Hepatocyte (in vitro differentiated cells): ENCODE measurements around the gene TSPEAR. TPM values are rescaled to one million over a fixed set of nuclear protein-coding genes. Genes with fewer than 3 reads are reported as not detected.

Experiments
- DNase-seq: peaks from one replicate; pipeline ENCODE4 v3.0.0-alpha.2; 2016; ENCODE audit warnings: low spot score
- H2AFZ ChIP-seq: fragments of 200-600 bp; sonication (generic); 2 replicates; pipeline ENCODE4 v1.6.0; 2016; ENCODE audit warnings: antibody characterized with exemption, mild to moderate bottlenecking
- H3K27ac ChIP-seq: fragments of 200-600 bp; sonication (generic); 2 replicates; pipeline ENCODE4 v1.5.1; 2016; ENCODE audit warnings: mild to moderate bottlenecking
- H3K27me3 ChIP-seq: fragments of 200-600 bp; sonication (generic); 2 replicates; pipeline ENCODE4 v1.6.1; 2016
- H3K36me3 ChIP-seq: fragments of 200-600 bp; sonication (generic); replicated peaks from 2 replicates; pipeline ENCODE4 v1.5.1; 2016; ENCODE audit warnings: low read depth; ENCODE audit not compliant: insufficient read depth
- H3K4me1 ChIP-seq: fragments of 200-600 bp; sonication (generic); 2 replicates; pipeline ENCODE4 v1.5.1; 2016; ENCODE audit warnings: mild to moderate bottlenecking, moderate library complexity; ENCODE audit not compliant: insufficient read depth
- H3K4me2 ChIP-seq: fragments of 200-600 bp; sonication (generic); 2 replicates; pipeline ENCODE4 v1.6.0; 2016
- H3K4me3 ChIP-seq: fragments of 200-600 bp; sonication (generic); 2 replicates; pipeline ENCODE4 v1.5.1; 2016; ENCODE audit warnings: mild to moderate bottlenecking
- H3K79me2 ChIP-seq: fragments of 200-600 bp; sonication (generic); 2 replicates; pipeline ENCODE4 v1.6.0; 2017; ENCODE audit warnings: mild to moderate bottlenecking
- H3K9me2 ChIP-seq: fragments of 200-600 bp; sonication (generic); replicated peaks from 2 replicates; pipeline ENCODE4 v1.6.0; 2017; ENCODE audit warnings: mild to moderate bottlenecking; ENCODE audit not compliant: insufficient read depth
- H3K9me3 ChIP-seq: fragments of 200-600 bp; sonication (generic); 2 replicates; pipeline ENCODE4 v1.5.1; 2016; ENCODE audit warnings: low read depth, mild to moderate bottlenecking
- H4K20me1 ChIP-seq: fragments of 200-600 bp; sonication (generic); 2 replicates; pipeline ENCODE4 v1.6.0; 2016; ENCODE audit warnings: mild to moderate bottlenecking; ENCODE audit not compliant: insufficient read depth, poor library complexity, severe bottlenecking
- EZH2 ChIP-seq: fragments of 200-600 bp; sonication (generic); IDR thresholded peaks from 2 replicates; pipeline ENCODE4 v1.6.1; 2016; ENCODE audit warnings: antibody characterized with exemption, mild to moderate bottlenecking, borderline replicate concordance
- EZH2phosphoT487 ChIP-seq: fragments of 200-600 bp; sonication (generic); IDR thresholded peaks from one replicate; pipeline ENCODE4 v1.6.1; 2018; ENCODE audit warnings: antibody characterized with exemption, mild to moderate bottlenecking, low read depth, moderate library complexity; ENCODE audit not compliant: unreplicated experiment, severe bottlenecking
- WGBS: methylation state at CpG from one replicate; pipeline ENCODE4 v1.1.6; 2016; ENCODE audit warnings: low lambda C conversion rate; ENCODE audit errors: missing lambda C conversion rate; 5-methylcytosine and 5-hydroxymethylcytosine counted together
- polyA plus RNA-seq: library from polyadenylated mRNA; unstranded; fragments of >200 nt; fragmentation: Nextera tagmentation; extraction: Ambion mirVana; gene quantifications from 2 replicates; pipeline ENCODE4 v1.2.1, GENCODE V29; 2016
- total RNA-seq: library from RNA; depleted of rRNA; stranded (reverse); fragments of >200 nt; gene quantifications from 2 replicates; pipeline ENCODE4 v1.2.3, GENCODE V29; 2014
- TF ChIP-seq, protein P1 (sequence below): fragments of 200-600 bp; sonication (generic); IDR thresholded peaks from 2 replicates; pipeline ENCODE4 v1.5.1; 2016; ENCODE audit warnings: antibody characterized with exemption, mild to moderate bottlenecking; ENCODE audit not compliant: poor library complexity

TSPEAR gene
- total and polyA plus RNA-seq, 2 experiments from 2014 or later = 0.35 TPM; not detected in 1

- WGBS = 98% methylated on average over 10 of the region's 10 CpGs
- H3K27me3 ChIP-seq = no peaks in the 10 kb centered on the region
- TF ChIP-seq, protein P1, sequence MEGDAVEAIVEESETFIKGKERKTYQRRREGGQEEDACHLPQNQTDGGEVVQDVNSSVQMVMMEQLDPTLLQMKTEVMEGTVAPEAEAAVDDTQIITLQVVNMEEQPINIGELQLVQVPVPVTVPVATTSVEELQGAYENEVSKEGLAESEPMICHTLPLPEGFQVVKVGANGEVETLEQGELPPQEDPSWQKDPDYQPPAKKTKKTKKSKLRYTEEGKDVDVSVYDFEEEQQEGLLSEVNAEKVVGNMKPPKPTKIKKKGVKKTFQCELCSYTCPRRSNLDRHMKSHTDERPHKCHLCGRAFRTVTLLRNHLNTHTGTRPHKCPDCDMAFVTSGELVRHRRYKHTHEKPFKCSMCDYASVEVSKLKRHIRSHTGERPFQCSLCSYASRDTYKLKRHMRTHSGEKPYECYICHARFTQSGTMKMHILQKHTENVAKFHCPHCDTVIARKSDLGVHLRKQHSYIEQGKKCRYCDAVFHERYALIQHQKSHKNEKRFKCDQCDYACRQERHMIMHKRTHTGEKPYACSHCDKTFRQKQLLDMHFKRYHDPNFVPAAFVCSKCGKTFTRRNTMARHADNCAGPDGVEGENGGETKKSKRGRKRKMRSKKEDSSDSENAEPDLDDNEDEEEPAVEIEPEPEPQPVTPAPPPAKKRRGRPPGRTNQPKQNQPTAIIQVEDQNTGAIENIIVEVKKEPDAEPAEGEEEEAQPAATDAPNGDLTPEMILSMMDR = no peak
- TF ChIP-seq EZH2phosphoT487 = no peak
- TF ChIP-seq EZH2 = no peak
- DNase-seq = no peak
- H3K9me3 ChIP-seq = no peaks in the 10 kb centered on the region
- H3K4me2 ChIP-seq = no peak overlapping the region
- H3K9me2 ChIP-seq = no peaks in the 10 kb centered on the region
- H3K4me3 ChIP-seq = no peak overlapping the region
- no peaks in the 10 kb centered on the region for H3K79me2 ChIP-seq
- H3K4me1 ChIP-seq = no peaks in the 10 kb centered on the region
- no peak overlapping the region for H2AFZ ChIP-seq
- H4K20me1 ChIP-seq = no peaks in the 10 kb centered on the region
- no peaks in the 10 kb centered on the region for H3K36me3 ChIP-seq
- H3K27ac ChIP-seq = no peak overlapping the region
These were observed 194.6 kb downstream of the TSPEAR start for GRCh38 chr21:44516828-44517174.

- Histone ChIP-seq H2AFZ (no peak overlapping the region), H3K9me2 (no peaks in the 10 kb centered on the region), H3K27me3 (no peaks in the 10 kb centered on the region), H3K4me3 (no peak overlapping the region), H3K36me3 (no peaks in the 10 kb centered on the region), H3K4me2 (no peak overlapping the region), H4K20me1 (no peaks in the 10 kb centered on the region), H3K27ac (no peak overlapping the region), H3K4me1 (no peaks in the 10 kb centered on the region), H3K9me3 (no peaks in the 10 kb centered on the region), H3K79me2 (no peaks in the 10 kb centered on the region)
- no peak for DNase-seq
- WGBS = 94% methylated on average over 13 of the region's 13 CpGs
- TF ChIP-seq EZH2phosphoT487 (no peak), EZH2 (no peak)
- TF ChIP-seq, protein P1 = no peak
These were observed 195.0 kb downstream of the TSPEAR start for GRCh38 chr21:44516342-44516741.

DNA sequence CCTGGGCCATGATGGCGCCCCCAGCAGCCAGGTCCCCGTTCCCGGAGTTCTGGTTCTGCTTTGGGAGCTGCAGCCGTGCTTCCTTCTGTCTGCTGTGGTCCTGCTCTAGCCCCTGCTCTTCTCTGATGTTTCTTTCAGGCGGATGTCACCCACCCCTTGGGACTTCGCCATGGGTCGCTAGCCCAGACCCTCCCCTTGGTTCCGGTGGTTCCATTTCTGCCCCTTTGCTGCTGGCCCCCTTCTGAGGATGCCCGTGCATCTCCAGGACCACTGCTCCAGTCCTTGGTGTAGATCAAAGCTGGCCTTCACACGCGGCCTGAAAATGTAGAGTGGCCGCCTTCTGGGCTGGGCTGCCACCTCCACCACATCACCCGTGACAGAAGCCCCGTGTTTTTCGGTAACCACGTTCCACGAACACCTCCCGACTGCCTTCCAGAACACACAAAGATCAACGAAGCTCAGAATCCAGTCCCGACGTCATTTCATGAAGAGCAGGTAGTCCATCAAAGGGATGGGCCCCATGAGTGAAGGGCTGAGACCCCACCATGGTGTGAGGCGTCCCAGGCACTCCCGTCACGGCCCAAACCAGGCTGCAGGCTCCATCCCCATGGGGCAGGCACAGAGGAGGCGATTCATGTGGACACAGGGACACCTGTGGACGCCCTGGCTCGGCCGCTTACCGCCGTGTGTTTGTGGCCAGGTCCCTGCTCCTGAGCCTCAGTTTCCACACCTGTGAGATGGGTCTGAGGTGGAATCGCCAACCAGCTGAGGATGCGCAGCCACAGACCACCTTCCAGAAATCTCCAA lies 195.8 kb downstream of the TSPEAR start:
- H3K4me1 ChIP-seq = peaks cover 3% of the 10 kb centered on the region
- no peaks in the 10 kb centered on the region for H3K36me3 ChIP-seq
- no peak overlapping the region for H3K4me3 ChIP-seq
- H3K9me2 ChIP-seq = no peaks in the 10 kb centered on the region
- TF ChIP-seq EZH2 = no peak
- TF ChIP-seq, protein P1 = no peak
- H3K4me2 ChIP-seq = no peak overlapping the region
- H3K27ac ChIP-seq = no peak overlapping the region
- no peaks in the 10 kb centered on the region for H3K27me3 ChIP-seq
- H3K9me3 ChIP-seq = no peaks in the 10 kb centered on the region
- no peak for DNase-seq
- H4K20me1 ChIP-seq = no peaks in the 10 kb centered on the region
- no peak overlapping the region for H2AFZ ChIP-seq
- 92% methylated on average over 32 of the region's 32 CpGs for WGBS
- H3K79me2 ChIP-seq = no peaks in the 10 kb centered on the region
